CD14-positive monocyte (primary cell): ENCODE measurements around the gene GSTCD. TPM values are rescaled to one million over a fixed set of nuclear protein-coding genes. Genes with fewer than 3 reads are reported as not detected.

Experiments used
- DNase-seq, 3 donors: peaks; one replicate each; pipeline ENCODE4 v3.0.0-alpha.2; 2011 to 2022
- H2AFZ ChIP-seq: 2 replicates; pipeline ENCODE4 v1.6.0; 2012; ENCODE audit warnings: mild to moderate bottlenecking, low read depth, low read length, inconsistent platforms; ENCODE audit not compliant: insufficient read depth, poor library complexity, severe bottlenecking
- H3K27ac ChIP-seq, 2 donors: 1 replicate in 1 of 2; 2 replicates in 1 of 2; pipeline ENCODE4 v1.5.1; 2012 to 2013; ENCODE audit warnings: low read length in 2 of 2, control low read depth in 1 of 2, inconsistent platforms in 1 of 2, low read depth in 1 of 2, mild to moderate bottlenecking in 1 of 2
- H3K27me3 ChIP-seq, 2 donors: one replicate each; pipeline versions ENCODE4 v1.6.0 to v1.6.1; 2011 to 2013; ENCODE audit warnings: low read length in 2 of 2; ENCODE audit not compliant: control insufficient read depth in 2 of 2, insufficient read depth in 2 of 2
- H3K36me3 ChIP-seq, 2 donors: replicated peaks in 1 of 2; 1 replicate in 1 of 2; 2 replicates in 1 of 2; pipeline versions ENCODE4 v1.5.1 to v1.6.1; 2012 to 2013; ENCODE audit warnings: low read length in 2 of 2, control low read depth in 1 of 2, inconsistent platforms in 1 of 2, mild to moderate bottlenecking in 1 of 2; ENCODE audit not compliant: insufficient read depth in 2 of 2, control insufficient read depth in 1 of 2
- H3K4me1 ChIP-seq, 2 donors: 1 replicate in 1 of 2; 2 replicates in 1 of 2; pipeline versions ENCODE4 v1.5.1 to v1.6.1; 2012 to 2013; ENCODE audit warnings: low read length in 2 of 2, control low read depth in 1 of 2, inconsistent platforms in 1 of 2, mild to moderate bottlenecking in 1 of 2, moderate library complexity in 1 of 2; ENCODE audit not compliant: insufficient read depth in 2 of 2, control insufficient read depth in 1 of 2
- H3K4me2 ChIP-seq: replicated peaks from 2 replicates; pipeline ENCODE3; 2012; ENCODE audit warnings: low read length, moderate library complexity, mild to moderate bottlenecking; ENCODE audit not compliant: poor library complexity, severe bottlenecking; ENCODE audit errors: extremely low read depth
- H3K4me3 ChIP-seq, 3 experiments: fragments of 200-600 bp in 1 of 3; sonication (generic) in 1 of 3; replicated peaks in 1 of 3; 1 replicate in 2 of 3; 2 replicates in 1 of 3; pipeline ENCODE4 v1.5.1; 2011 to 2013; ENCODE audit warnings: low read length in 3 of 3, mild to moderate bottlenecking in 3 of 3, control low read depth in 2 of 3, low read depth in 2 of 3, inconsistent platforms in 1 of 3, moderate library complexity in 1 of 3
- H3K79me2 ChIP-seq: 2 replicates; pipeline ENCODE4 v1.6.0; 2012; ENCODE audit warnings: mild to moderate bottlenecking, control low read depth, inconsistent platforms, low read length, moderate library complexity; ENCODE audit not compliant: insufficient read depth
- H3K9ac ChIP-seq: 2 replicates; pipeline ENCODE4 v1.6.0; 2017; ENCODE audit warnings: low read length, mild to moderate bottlenecking; ENCODE audit not compliant: insufficient read depth, poor library complexity, severe bottlenecking
- H3K9me3 ChIP-seq, 2 donors: replicated peaks in 1 of 2; 1 replicate in 1 of 2; 2 replicates in 1 of 2; pipeline versions ENCODE4 v1.5.1 to v1.6.1; 2012 to 2013; ENCODE audit warnings: low read length in 2 of 2, control low read depth in 1 of 2; ENCODE audit not compliant: control insufficient read depth in 1 of 2, insufficient read depth in 1 of 2
- H4K20me1 ChIP-seq: 2 replicates; pipeline ENCODE4 v1.6.0; 2012; ENCODE audit warnings: mild to moderate bottlenecking, low read length, control low read depth, moderate library complexity; ENCODE audit not compliant: insufficient read depth
- H3K27ac Mint-ChIP-seq, 7 donors: one replicate each; pipeline ENCODE4 v1.8.0; 2020; ENCODE audit warnings: mild to moderate bottlenecking in 7 of 7, mixed read lengths in 7 of 7, moderate library complexity in 6 of 7, inconsistent platforms in 2 of 7
- H3K27me3 Mint-ChIP-seq, 3 donors: one replicate each; pipeline ENCODE4 v1.8.0; 2021 to 2022; ENCODE audit warnings: low read depth in 3 of 3, mild to moderate bottlenecking in 3 of 3, mixed read lengths in 3 of 3, moderate library complexity in 3 of 3, inconsistent platforms in 1 of 3
- H3K36me3 Mint-ChIP-seq, 2 donors: one replicate each; pipeline ENCODE4 v1.8.0; 2020; ENCODE audit warnings: mixed read lengths in 2 of 2, inconsistent platforms in 1 of 2, mild to moderate bottlenecking in 1 of 2
- H3K4me1 Mint-ChIP-seq: one replicate; pipeline ENCODE4 v1.8.0; 2020; ENCODE audit warnings: mild to moderate bottlenecking, mixed read lengths
- H3K4me3 Mint-ChIP-seq, 2 donors: one replicate each; pipeline ENCODE4 v1.8.0; 2020; ENCODE audit warnings: mild to moderate bottlenecking in 2 of 2, mixed read lengths in 2 of 2, moderate library complexity in 1 of 2
- H3K9me3 Mint-ChIP-seq, 7 donors: one replicate each; pipeline ENCODE4 v1.8.0; 2020 to 2022; ENCODE audit warnings: mixed read lengths in 7 of 7, mild to moderate bottlenecking in 6 of 7, moderate library complexity in 6 of 7, inconsistent platforms in 2 of 7
- WGBS: methylation state at CpG from one replicate; pipeline ENCODE4 v1.1.5; 2013; ENCODE audit warnings: missing lambda C conversion rate; ENCODE audit not compliant: insufficient coverage; 5-methylcytosine and 5-hydroxymethylcytosine counted together
- intact Hi-C, 2 donors: fragments of 100-400 bp; cut with micrococcal nuclease; formaldehyde crosslinking; loops; one replicate each; pipeline versions ENCODE4 v1.15.0 to v1.15.1; 2023
- polyA plus RNA-seq, 3 donors: library from polyadenylated mRNA; depleted of rRNA in 1 of 3; unstranded in 2 of 3; stranded (reverse) in 1 of 3; fragments of 300-500 nt in 2 of 3; fragments of >200 nt in 1 of 3; fragmentation: Illumina TruSeq in 2 of 3; gene quantifications; 1 replicate in 2 of 3; 2 replicates in 1 of 3; pipeline ENCODE4 v1.2.3, GENCODE V29; 2012 to 2021
- TF ChIP-seq, protein P1 (sequence below): fragments of 200-600 bp; IDR thresholded peaks from one replicate; pipeline ENCODE4 v1.8.0; 2022; ENCODE audit warnings: antibody characterized with exemption, mild to moderate bottlenecking

The GSTCD gene
- polyA plus RNA-seq, 3 donors = 0.93 to 1.5 (median 1.2) TPM

DNA sequence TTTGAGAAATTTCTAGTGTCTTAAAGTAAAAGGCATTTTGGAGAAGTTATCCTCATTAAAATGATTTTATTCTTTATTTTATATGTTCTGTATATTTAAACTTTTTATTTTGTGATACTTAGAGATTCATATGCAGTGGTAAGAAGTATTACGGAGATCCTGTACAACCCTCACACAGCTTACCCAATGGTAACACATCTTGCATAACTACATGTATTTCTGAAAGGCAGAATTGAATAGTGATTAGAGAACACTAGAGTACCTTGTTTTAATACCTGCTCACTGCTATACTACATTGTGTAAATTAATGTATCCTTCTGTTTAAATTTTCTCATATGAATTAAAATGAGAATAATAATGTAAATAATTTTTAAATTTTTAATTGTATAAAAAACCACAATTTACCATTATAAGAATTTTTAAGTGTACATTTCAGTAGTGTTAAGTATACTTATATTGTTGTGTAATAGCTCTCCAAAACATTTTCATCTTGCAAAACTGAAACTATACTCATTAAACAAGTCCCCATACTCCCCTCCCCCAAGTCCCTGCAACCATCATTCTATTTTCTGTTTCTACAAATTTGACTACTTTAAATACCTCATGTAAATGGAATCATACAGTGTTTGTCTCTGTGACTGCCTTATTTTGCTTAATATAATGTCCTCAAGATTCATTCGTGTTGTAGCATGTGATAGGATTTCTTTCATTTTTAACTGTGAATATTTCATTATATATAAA, 45.5 kb upstream of the GSTCD start:
- intact Hi-C loops = no loop called here
- TF ChIP-seq, protein P1, sequence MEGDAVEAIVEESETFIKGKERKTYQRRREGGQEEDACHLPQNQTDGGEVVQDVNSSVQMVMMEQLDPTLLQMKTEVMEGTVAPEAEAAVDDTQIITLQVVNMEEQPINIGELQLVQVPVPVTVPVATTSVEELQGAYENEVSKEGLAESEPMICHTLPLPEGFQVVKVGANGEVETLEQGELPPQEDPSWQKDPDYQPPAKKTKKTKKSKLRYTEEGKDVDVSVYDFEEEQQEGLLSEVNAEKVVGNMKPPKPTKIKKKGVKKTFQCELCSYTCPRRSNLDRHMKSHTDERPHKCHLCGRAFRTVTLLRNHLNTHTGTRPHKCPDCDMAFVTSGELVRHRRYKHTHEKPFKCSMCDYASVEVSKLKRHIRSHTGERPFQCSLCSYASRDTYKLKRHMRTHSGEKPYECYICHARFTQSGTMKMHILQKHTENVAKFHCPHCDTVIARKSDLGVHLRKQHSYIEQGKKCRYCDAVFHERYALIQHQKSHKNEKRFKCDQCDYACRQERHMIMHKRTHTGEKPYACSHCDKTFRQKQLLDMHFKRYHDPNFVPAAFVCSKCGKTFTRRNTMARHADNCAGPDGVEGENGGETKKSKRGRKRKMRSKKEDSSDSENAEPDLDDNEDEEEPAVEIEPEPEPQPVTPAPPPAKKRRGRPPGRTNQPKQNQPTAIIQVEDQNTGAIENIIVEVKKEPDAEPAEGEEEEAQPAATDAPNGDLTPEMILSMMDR = no peak
- Histone ChIP-seq H4K20me1 (no peaks in the 10 kb centered on the region), H3K9me3 (no peaks in the 10 kb centered on the region), H3K27ac (no peak overlapping the region), H3K36me3 (no peaks in the 10 kb centered on the region), H3K79me2 (no peaks in the 10 kb centered on the region), H3K27me3 (no peaks in the 10 kb centered on the region), H3K4me2 (no peak overlapping the region), H3K4me1 (no peaks in the 10 kb centered on the region), H3K4me3 (no peak overlapping the region), H3K9ac (no peak overlapping the region), H2AFZ (no peak overlapping the region)
- Mint-ChIP-seq H3K9me3 (no peaks in the 10 kb centered on the region), H3K36me3 (no peaks in the 10 kb centered on the region), H3K27ac (no peak overlapping the region), H3K4me3 (no peak overlapping the region), H3K27me3 (no peaks in the 10 kb centered on the region), H3K4me1 (peaks cover 2% of the 10 kb centered on the region)
- DNase-seq = no peak
- WGBS = no CpG with 5 or more reads among the region's 2 CpGs

DNA sequence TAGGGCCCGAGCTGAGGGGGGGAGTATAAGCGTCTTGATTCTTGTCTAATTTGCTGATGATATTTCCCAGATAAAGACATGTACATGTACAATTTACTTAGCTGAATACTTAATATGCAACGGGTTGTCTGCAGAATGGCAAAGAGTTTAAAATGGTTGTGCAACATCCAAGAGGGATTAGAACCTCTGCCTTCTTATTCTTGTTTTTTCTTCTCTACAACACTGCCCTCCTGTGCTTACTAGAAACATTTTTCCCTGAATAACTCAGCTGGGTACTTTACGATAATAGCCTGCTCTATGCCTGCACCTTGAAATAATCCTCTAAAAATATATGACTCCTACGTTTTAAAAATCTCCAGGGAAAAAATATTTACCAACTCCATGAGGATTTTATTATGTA, 41.9 kb upstream of the GSTCD start:
- no peaks in the 10 kb centered on the region for H4K20me1 ChIP-seq
- TF ChIP-seq, protein P1 = no peak
- no peak overlapping the region for H3K27ac ChIP-seq
- H3K9me3 ChIP-seq = no peaks in the 10 kb centered on the region
- 50% methylated on average over 1 of the region's 5 CpGs for WGBS
- Mint-ChIP-seq H3K4me3 (no peak overlapping the region), H3K27me3 (peaks cover 0 to 3% (median 1%) of the 10 kb centered on the region in 3 donors), H3K9me3 (no peaks in the 10 kb centered on the region), H3K27ac (no peak overlapping the region), H3K4me1 (peaks cover 2% of the 10 kb centered on the region), H3K36me3 (no peaks in the 10 kb centered on the region)
- H3K9ac ChIP-seq = no peak overlapping the region
- H3K79me2 ChIP-seq = no peaks in the 10 kb centered on the region
- DNase-seq = no peak
- no peaks in the 10 kb centered on the region for H3K36me3 ChIP-seq
- H3K4me1 ChIP-seq = no peaks in the 10 kb centered on the region
- H2AFZ ChIP-seq = no peak overlapping the region
- no peak overlapping the region for H3K4me2 ChIP-seq
- no peaks in the 10 kb centered on the region for H3K27me3 ChIP-seq
- no peak overlapping the region for H3K4me3 ChIP-seq
- intact Hi-C loops = no loop called here
